Measurements from ENCODE around the gene CFAP61. TPM values are rescaled to one million over a fixed set of nuclear protein-coding genes. Genes with fewer than 3 reads are reported as not detected.

CFAP61 gene
- total and polyA plus RNA-seq, 2 donors: 0.23 to 0.24 TPM

DNA sequence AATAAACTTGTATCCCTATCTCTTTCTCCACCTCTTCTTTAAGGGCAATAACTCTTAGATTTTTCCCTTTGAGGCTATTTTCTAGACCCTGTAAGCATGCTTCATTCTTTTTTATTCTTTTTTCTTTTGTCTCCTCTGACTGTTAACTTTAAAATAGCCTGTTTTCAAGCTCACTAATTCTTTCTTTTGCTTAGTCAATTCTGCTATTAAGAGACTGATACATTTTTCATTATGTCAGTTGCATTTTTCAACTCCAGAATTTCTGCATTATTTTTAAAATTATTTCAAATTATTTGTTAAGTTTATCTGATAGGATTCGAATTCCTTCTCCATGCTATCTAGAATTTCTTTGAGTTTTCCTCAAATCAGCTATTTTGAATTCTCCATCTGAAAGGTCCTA, 84.0 kb downstream of the CFAP61 start:
- no peak for DNase-seq (ENCODE audit: low read depth in 6 of 9, low spot score in 9 of 9)
- 75% methylated on average over 1 of the region's 1 CpG for WGBS
- no peaks in the 10 kb centered on the region for H3K9me3 ChIP-seq (ENCODE audit: control insufficient read depth in 2 of 2, insufficient read depth in 1 of 2, low read length in 1 of 2)
- no peak overlapping the region for H3K27ac ChIP-seq (ENCODE audit: low read depth in 1 of 2, low read length in 1 of 2)
- no peaks in the 10 kb centered on the region for H3K36me3 ChIP-seq (ENCODE audit: control insufficient read depth in 2 of 2, insufficient read depth in 2 of 2, low read length in 1 of 2)
- H3K4me1 ChIP-seq (ENCODE audit: control insufficient read depth in 2 of 2, insufficient read depth in 2 of 2, low read length in 2 of 2): no peaks in the 10 kb centered on the region
- no peaks in the 10 kb centered on the region for H3K27me3 ChIP-seq (ENCODE audit: control insufficient read depth in 2 of 2, insufficient read depth in 1 of 2, low read length in 1 of 2)
- H3K4me3 ChIP-seq (ENCODE audit: low read length in 2 of 2): no peak overlapping the region

DNA sequence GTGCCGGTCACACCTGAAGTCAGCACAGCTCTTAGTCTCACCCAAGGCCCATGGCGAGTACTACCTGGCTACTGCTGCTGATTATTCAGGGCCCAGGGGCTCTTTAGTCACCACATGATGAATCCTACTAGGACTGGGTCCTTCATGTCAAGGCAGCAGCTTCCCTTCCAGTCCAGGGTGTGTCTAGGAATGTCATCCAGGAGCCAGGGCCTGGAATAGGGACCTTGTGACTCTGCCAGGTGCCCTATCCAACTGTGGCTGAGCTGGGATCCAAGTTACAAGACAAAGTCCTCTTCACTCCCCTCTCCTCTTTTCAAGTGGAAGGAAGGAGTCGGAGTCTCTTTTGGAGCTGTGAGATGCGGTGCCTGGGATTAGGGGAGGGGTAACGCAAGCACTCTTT, 85.5 kb downstream of the CFAP61 start:
- WGBS: 97% methylated on average over 5 of the region's 5 CpGs
- H3K4me1 ChIP-seq (ENCODE audit: control insufficient read depth in 2 of 2, insufficient read depth in 2 of 2, low read length in 2 of 2): no peaks in the 10 kb centered on the region
- no peaks in the 10 kb centered on the region for H3K9me3 ChIP-seq (ENCODE audit: control insufficient read depth in 2 of 2, insufficient read depth in 1 of 2, low read length in 1 of 2)
- no peak for DNase-seq (ENCODE audit: low read depth in 6 of 9, low spot score in 9 of 9)
- H3K27me3 ChIP-seq (ENCODE audit: control insufficient read depth in 2 of 2, insufficient read depth in 1 of 2, low read length in 1 of 2): no peaks in the 10 kb centered on the region
- no peaks in the 10 kb centered on the region for H3K36me3 ChIP-seq (ENCODE audit: control insufficient read depth in 2 of 2, insufficient read depth in 2 of 2, low read length in 1 of 2)
- H3K27ac ChIP-seq (ENCODE audit: low read depth in 1 of 2, low read length in 1 of 2): no peak overlapping the region
- no peak overlapping the region for H3K4me3 ChIP-seq (ENCODE audit: low read length in 2 of 2)

DNA sequence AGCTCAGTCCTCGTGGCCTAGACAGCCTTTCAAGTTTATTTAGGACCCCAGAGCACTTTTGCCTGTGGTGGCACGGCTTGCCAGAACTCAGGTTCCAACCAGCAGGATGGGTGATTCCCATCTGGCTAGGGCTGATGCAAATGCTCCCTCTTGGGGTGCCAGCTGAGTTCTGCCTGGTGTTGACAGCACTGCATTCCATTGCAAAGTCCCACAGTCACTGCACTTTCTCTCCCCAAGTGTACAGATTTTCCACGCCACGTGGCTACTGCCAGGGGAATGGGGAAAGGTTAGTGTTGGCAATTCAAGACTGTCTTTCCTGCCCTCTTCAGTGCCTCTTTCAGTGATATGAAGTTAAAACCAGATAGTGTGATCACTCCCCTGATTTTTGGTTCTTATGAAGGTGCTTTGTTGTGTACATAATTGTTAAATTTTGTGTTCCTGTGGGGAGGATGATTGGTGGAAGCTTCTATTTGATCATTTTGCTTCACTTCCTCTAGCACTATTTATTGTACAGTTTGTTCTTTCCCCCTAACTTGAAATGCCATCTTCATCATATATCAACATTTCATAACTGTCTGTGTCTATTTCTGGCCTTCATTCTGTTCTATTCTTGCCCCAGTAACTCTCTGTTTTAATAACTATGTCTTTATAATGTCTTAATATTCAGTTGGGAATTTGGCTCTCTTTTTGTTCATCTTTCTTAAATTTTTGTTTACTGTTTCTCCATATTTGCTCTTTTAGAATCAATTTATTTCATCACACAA, 86.2 kb downstream of the CFAP61 start:
- H3K27me3 ChIP-seq (ENCODE audit: control insufficient read depth in 2 of 2, insufficient read depth in 1 of 2, low read length in 1 of 2): no peaks in the 10 kb centered on the region
- H3K9me3 ChIP-seq (ENCODE audit: control insufficient read depth in 2 of 2, insufficient read depth in 1 of 2, low read length in 1 of 2): no peaks in the 10 kb centered on the region
- DNase-seq (ENCODE audit: low read depth in 6 of 9, low spot score in 9 of 9): no peak
- H3K4me1 ChIP-seq (ENCODE audit: control insufficient read depth in 2 of 2, insufficient read depth in 2 of 2, low read length in 2 of 2): no peaks in the 10 kb centered on the region
- H3K27ac ChIP-seq (ENCODE audit: low read depth in 1 of 2, low read length in 1 of 2): no peak overlapping the region
- H3K36me3 ChIP-seq (ENCODE audit: control insufficient read depth in 2 of 2, insufficient read depth in 2 of 2, low read length in 1 of 2): no peaks in the 10 kb centered on the region
- WGBS: 85% methylated on average over 4 of the region's 4 CpGs
- H3K4me3 ChIP-seq (ENCODE audit: low read length in 2 of 2): no peak overlapping the region

DNA sequence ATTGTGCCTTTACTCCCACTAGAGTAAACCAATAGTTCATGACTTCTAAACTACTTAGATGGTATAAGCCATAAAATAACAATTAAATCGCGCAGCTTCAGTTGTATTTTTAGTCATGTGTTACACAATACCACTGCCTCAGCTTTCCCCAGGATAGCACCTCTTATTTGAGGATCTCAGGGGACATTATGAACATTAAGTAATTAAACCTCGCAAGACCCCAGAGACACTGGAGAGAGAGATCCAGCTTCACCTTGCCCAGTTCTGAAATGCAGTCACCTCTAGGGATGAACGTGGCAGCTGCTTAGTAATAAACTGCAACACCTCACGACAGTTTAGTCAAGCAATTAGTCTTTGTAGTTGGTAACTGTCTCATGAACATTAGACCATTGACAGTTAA, 87.1 kb downstream of the CFAP61 start:
- Histone ChIP-seq H3K27ac (ENCODE audit: low read depth in 1 of 2, low read length in 1 of 2) (no peak overlapping the region), H3K27me3 (ENCODE audit: control insufficient read depth in 2 of 2, insufficient read depth in 1 of 2, low read length in 1 of 2) (no peaks in the 10 kb centered on the region), H3K9me3 (ENCODE audit: control insufficient read depth in 2 of 2, insufficient read depth in 1 of 2, low read length in 1 of 2) (no peaks in the 10 kb centered on the region), H3K4me3 (ENCODE audit: low read length in 2 of 2) (no peak overlapping the region), H3K4me1 (ENCODE audit: control insufficient read depth in 2 of 2, insufficient read depth in 2 of 2, low read length in 2 of 2) (no peaks in the 10 kb centered on the region), H3K36me3 (ENCODE audit: control insufficient read depth in 2 of 2, insufficient read depth in 2 of 2, low read length in 1 of 2) (no peaks in the 10 kb centered on the region)
- no peak for DNase-seq (ENCODE audit: low read depth in 6 of 9, low spot score in 9 of 9)
- 91% methylated on average over 5 of the region's 5 CpGs for WGBS

DNA sequence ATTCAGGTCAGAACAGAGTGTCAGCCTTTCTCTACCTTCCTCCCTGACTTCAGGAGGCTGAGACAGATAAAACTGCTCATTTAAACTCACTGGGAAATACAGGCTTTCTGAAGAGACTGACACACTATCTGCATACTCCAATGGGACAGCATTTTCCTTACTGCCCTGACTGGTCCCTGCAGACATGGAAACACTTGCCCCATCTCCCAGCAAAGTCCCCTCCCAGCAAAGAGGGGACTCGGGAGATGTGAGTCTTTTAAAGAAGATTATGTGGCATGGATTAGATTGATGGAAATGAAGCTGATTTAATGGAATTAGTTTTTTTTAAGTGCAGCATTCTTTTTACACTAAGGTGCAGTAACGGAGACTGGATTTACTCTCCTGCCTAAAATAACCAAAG, 90.8 kb downstream of the CFAP61 start:
- H3K4me1 ChIP-seq (ENCODE audit: control insufficient read depth in 2 of 2, insufficient read depth in 2 of 2, low read length in 2 of 2): no peaks in the 10 kb centered on the region
- no peaks in the 10 kb centered on the region for H3K36me3 ChIP-seq (ENCODE audit: control insufficient read depth in 2 of 2, insufficient read depth in 2 of 2, low read length in 1 of 2)
- WGBS: 83% methylated on average over 2 of the region's 2 CpGs
- H3K27ac ChIP-seq (ENCODE audit: low read depth in 1 of 2, low read length in 1 of 2): no peak overlapping the region
- no peaks in the 10 kb centered on the region for H3K9me3 ChIP-seq (ENCODE audit: control insufficient read depth in 2 of 2, insufficient read depth in 1 of 2, low read length in 1 of 2)
- H3K27me3 ChIP-seq (ENCODE audit: control insufficient read depth in 2 of 2, insufficient read depth in 1 of 2, low read length in 1 of 2): no peaks in the 10 kb centered on the region
- H3K4me3 ChIP-seq (ENCODE audit: low read length in 2 of 2): no peak overlapping the region
- DNase-seq (ENCODE audit: low read depth in 6 of 9, low spot score in 9 of 9): no peak

DNA sequence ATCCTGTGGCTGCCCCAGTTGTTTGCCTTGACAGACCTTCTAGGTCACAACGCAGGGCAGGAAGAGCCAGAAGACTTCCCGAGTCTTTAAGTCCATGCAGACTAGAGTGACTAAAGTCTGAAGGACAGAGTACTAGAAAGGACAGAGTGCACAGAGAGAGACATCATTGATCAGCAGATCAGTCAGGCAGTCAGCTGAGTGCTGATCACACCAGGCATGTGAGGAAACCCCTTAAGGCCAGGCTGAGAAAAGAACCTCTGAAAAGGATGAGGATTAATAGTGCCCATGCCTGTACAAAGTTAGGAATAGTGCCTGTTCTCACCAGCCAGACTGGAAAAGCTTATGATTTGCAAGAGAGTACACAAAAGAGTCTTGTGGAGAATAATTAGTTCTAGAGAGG, 91.3 kb downstream of the CFAP61 start:
- Histone ChIP-seq H3K27me3 (ENCODE audit: control insufficient read depth in 2 of 2, insufficient read depth in 1 of 2, low read length in 1 of 2) (no peaks in the 10 kb centered on the region), H3K9me3 (ENCODE audit: control insufficient read depth in 2 of 2, insufficient read depth in 1 of 2, low read length in 1 of 2) (no peaks in the 10 kb centered on the region), H3K4me3 (ENCODE audit: low read length in 2 of 2) (no peak overlapping the region), H3K4me1 (ENCODE audit: control insufficient read depth in 2 of 2, insufficient read depth in 2 of 2, low read length in 2 of 2) (no peaks in the 10 kb centered on the region), H3K27ac (ENCODE audit: low read depth in 1 of 2, low read length in 1 of 2) (no peak overlapping the region), H3K36me3 (ENCODE audit: control insufficient read depth in 2 of 2, insufficient read depth in 2 of 2, low read length in 1 of 2) (no peaks in the 10 kb centered on the region)
- WGBS: 75% methylated on average over 2 of the region's 2 CpGs
- no peak for DNase-seq (ENCODE audit: low read depth in 6 of 9, low spot score in 9 of 9)

DNA sequence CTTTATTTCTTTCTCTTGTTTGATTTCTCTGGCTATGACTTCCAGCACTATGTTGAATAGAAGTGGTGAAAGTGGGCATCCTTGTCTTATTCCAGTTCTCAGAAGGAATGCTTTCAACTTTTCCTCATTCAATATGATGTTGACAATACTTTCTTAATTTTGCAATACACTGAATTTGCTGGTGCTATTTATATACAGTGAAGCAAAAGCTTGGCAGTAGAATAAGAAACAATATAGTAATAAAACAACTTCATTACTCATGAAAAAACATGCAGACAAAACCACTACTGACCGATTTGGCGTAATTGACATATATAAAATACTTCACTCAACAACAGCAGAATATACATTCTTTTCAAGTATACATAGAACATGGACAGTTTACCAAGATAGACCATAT, 96.4 kb downstream of the CFAP61 start:
- Histone ChIP-seq H3K4me1 (ENCODE audit: control insufficient read depth in 2 of 2, insufficient read depth in 2 of 2, low read length in 2 of 2) (no peaks in the 10 kb centered on the region), H3K36me3 (ENCODE audit: control insufficient read depth in 2 of 2, insufficient read depth in 2 of 2, low read length in 1 of 2) (no peaks in the 10 kb centered on the region), H3K27me3 (ENCODE audit: control insufficient read depth in 2 of 2, insufficient read depth in 1 of 2, low read length in 1 of 2) (no peaks in the 10 kb centered on the region), H3K9me3 (ENCODE audit: control insufficient read depth in 2 of 2, insufficient read depth in 1 of 2, low read length in 1 of 2) (no peaks in the 10 kb centered on the region), H3K4me3 (ENCODE audit: low read length in 2 of 2) (no peak overlapping the region), H3K27ac (ENCODE audit: low read depth in 1 of 2, low read length in 1 of 2) (no peak overlapping the region)
- WGBS: 99% methylated on average over 2 of the region's 2 CpGs
- no peak for DNase-seq (ENCODE audit: low read depth in 6 of 9, low spot score in 9 of 9)

DNA sequence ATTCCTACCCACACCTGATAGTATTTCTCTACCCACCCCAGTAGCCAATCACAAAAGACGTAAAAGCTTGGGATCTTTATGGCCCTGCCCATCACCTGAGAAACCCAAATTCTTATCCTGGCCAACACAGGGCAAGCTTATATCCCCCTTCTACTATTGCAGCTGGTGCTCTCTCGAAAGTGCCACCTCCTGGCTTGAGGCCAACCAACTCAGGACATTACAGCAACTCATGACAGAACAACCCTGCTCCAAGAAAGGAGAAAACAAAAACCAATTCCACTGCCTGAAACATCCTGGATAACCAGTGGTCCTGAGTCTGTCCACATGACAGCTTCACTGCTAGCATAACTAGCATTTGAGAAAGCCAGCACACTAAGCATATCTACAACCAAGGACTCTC, 97.9 kb downstream of the CFAP61 start:
- Histone ChIP-seq H3K36me3 (ENCODE audit: control insufficient read depth in 2 of 2, insufficient read depth in 2 of 2, low read length in 1 of 2) (no peaks in the 10 kb centered on the region), H3K4me3 (ENCODE audit: low read length in 2 of 2) (no peak overlapping the region), H3K4me1 (ENCODE audit: control insufficient read depth in 2 of 2, insufficient read depth in 2 of 2, low read length in 2 of 2) (no peaks in the 10 kb centered on the region), H3K27me3 (ENCODE audit: control insufficient read depth in 2 of 2, insufficient read depth in 1 of 2, low read length in 1 of 2) (no peaks in the 10 kb centered on the region), H3K9me3 (ENCODE audit: control insufficient read depth in 2 of 2, insufficient read depth in 1 of 2, low read length in 1 of 2) (no peaks in the 10 kb centered on the region), H3K27ac (ENCODE audit: low read depth in 1 of 2, low read length in 1 of 2) (no peak overlapping the region)
- 92% methylated on average over 2 of the region's 2 CpGs for WGBS
- DNase-seq (ENCODE audit: low read depth in 6 of 9, low spot score in 9 of 9): no peak

DNA sequence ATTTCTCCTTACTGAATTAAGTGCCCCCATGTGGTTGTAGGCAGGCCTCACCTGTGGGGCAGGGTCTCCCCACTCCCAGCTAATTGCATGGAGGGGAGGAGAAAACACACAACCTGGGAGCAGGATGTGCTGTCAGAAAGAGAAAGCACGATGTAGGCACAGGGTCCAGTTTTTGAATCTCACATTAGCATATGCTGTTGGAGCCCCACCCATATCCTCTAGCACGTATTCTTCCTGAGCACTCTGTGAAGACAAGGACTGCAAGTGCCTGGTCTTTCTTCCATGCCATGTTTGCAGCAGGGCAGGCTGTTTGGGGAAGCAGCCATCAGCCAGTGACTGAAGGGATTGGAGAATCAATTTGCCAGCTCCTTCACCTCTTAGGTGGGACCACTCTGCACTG, 108.2 kb downstream of the CFAP61 start:
- no peaks in the 10 kb centered on the region for H3K4me1 ChIP-seq (ENCODE audit: control insufficient read depth in 2 of 2, insufficient read depth in 2 of 2, low read length in 2 of 2)
- no peak overlapping the region for H3K4me3 ChIP-seq (ENCODE audit: low read length in 2 of 2)
- H3K9me3 ChIP-seq (ENCODE audit: control insufficient read depth in 2 of 2, insufficient read depth in 1 of 2, low read length in 1 of 2): no peaks in the 10 kb centered on the region
- DNase-seq (ENCODE audit: low read depth in 6 of 9, low spot score in 9 of 9): no peak
- H3K27me3 ChIP-seq (ENCODE audit: control insufficient read depth in 2 of 2, insufficient read depth in 1 of 2, low read length in 1 of 2): no peaks in the 10 kb centered on the region
- WGBS: 39% methylated on average over 2 of the region's 2 CpGs
- H3K27ac ChIP-seq (ENCODE audit: low read depth in 1 of 2, low read length in 1 of 2): no peak overlapping the region
- no peaks in the 10 kb centered on the region for H3K36me3 ChIP-seq (ENCODE audit: control insufficient read depth in 2 of 2, insufficient read depth in 2 of 2, low read length in 1 of 2)
